Stimulated activated CD4-positive, alpha-beta T cell treated with anti-CD3 and anti-CD28 coated beads, Interleukin-4, amount 100 ng/mL, for 1 hour (primary cell): Measurements from ENCODE around the gene VPS18.
"Not testable (repeated sequence)": the region's sequence is repeated elsewhere in the genome, so short reads cannot be mapped to it uniquely, and the experiment has no call there.

Source experiments
- DNase-seq: peaks from one replicate; pipeline ENCODE4 v3.0.0-alpha.2; 2020

VPS18 gene

GRCh38 chr15:40893733-40894680, at the start of gene VPS18:
VPS18 (plus strand) TSS chr15:40894450; CDS start chr15:40894769, 319 bp downstream.
- peak; percentile 99 for DNase-seq

GRCh38 chr15:40844696-40845030, 49.6 kb upstream of the VPS18 start:
- peak; percentile 43 for DNase-seq

- no peak for DNase-seq
These were observed 49.2 kb upstream of the VPS18 start for GRCh38 chr15:40845036-40845435.

GRCh38 chr15:40845511-40846284, 48.6 kb upstream of the VPS18 start:
- DNase-seq = no peak

GRCh38 chr15:40846841-40847222, 47.4 kb upstream of the VPS18 start:
- no peak for DNase-seq

- DNase-seq = no peak
These were observed 46.9 kb upstream of the VPS18 start for GRCh38 chr15:40847223-40847961.

- no peak for DNase-seq
These were observed 43.6 kb upstream of the VPS18 start for GRCh38 chr15:40850576-40851112.

- DNase-seq = no peak
These were observed 41.7 kb upstream of the VPS18 start for GRCh38 chr15:40852529-40852928.

- DNase-seq = no peak
These were observed 40.9 kb upstream of the VPS18 start for GRCh38 chr15:40853241-40853890.

- DNase-seq = no peak
These were observed 40.1 kb upstream of the VPS18 start for GRCh38 chr15:40854161-40854560.

GRCh38 chr15:40855706-40856234, 38.5 kb upstream of the VPS18 start:
- DNase-seq = no peak

- DNase-seq = no peak
These were observed 37.5 kb upstream of the VPS18 start for GRCh38 chr15:40856746-40857145.

GRCh38 chr15:40857601-40858341, 36.5 kb upstream of the VPS18 start:
- DNase-seq = peak; percentile 79

GRCh38 chr15:40858706-40859105, 35.5 kb upstream of the VPS18 start:
- no peak for DNase-seq

- peak; percentile 82 for DNase-seq
These were observed 34.9 kb upstream of the VPS18 start for GRCh38 chr15:40859206-40859851.

GRCh38 chr15:40861147-40861546, 33.1 kb upstream of the VPS18 start:
- DNase-seq = not testable (repeated sequence)

GRCh38 chr15:40863660-40864270, 30.5 kb upstream of the VPS18 start:
- no peak for DNase-seq

GRCh38 chr15:40867199-40867598, 27.1 kb upstream of the VPS18 start:
- DNase-seq = no peak

GRCh38 chr15:40869686-40870085, 24.6 kb upstream of the VPS18 start:
- no peak for DNase-seq

GRCh38 chr15:40870716-40871115, 23.5 kb upstream of the VPS18 start:
- no peak for DNase-seq
